ENCODE data around the gene PAX2.

- TF ChIP-seq CTCF (CRISPR knock-in tag; IDR thresholded peaks at IDR 0.05) (no peak), GABPB1 (CRISPR knock-in tag; IDR thresholded peaks at IDR 0.05) (no peak), RFX5 (IDR thresholded peaks at IDR 0.05; ENCODE audit: low read depth, low read length) (no peak), ZNF775 (CRISPR knock-in tag; IDR thresholded peaks at IDR 0.05; ENCODE audit: borderline replicate concordance) (no peak), PHB2 (IDR thresholded peaks at IDR 0.05; ENCODE audit: partially characterized antibody) (no peak)
These were observed 69.5 kb downstream of the PAX2 start for GRCh38 chr10:100814751-100815474.

Measured in HepG2 (cell line).